Retinal pigment epithelial cell (primary cell): Measurements from ENCODE around the gene NLE1.
"Not testable (repeated sequence)": the region's sequence is repeated elsewhere in the genome, so short reads cannot be mapped to it uniquely, and the experiment has no call there.

Experiments used
- DNase-seq: peaks from one replicate; pipeline ENCODE4 v3.0.0-alpha.2; 2010; ENCODE audit warnings: low read depth
- H3K4me3 ChIP-seq: 2 replicates; pipeline ENCODE4 v1.5.1; 2011; ENCODE audit warnings: mild to moderate bottlenecking, low read length, control low read depth, moderate library complexity
- CTCF ChIP-seq: conservative IDR thresholded peaks from 2 replicates; pipeline ENCODE4 v1.5.1; 2011; ENCODE audit warnings: low read depth, low read length, control low read depth, inconsistent platforms

Gene NLE1

DNA sequence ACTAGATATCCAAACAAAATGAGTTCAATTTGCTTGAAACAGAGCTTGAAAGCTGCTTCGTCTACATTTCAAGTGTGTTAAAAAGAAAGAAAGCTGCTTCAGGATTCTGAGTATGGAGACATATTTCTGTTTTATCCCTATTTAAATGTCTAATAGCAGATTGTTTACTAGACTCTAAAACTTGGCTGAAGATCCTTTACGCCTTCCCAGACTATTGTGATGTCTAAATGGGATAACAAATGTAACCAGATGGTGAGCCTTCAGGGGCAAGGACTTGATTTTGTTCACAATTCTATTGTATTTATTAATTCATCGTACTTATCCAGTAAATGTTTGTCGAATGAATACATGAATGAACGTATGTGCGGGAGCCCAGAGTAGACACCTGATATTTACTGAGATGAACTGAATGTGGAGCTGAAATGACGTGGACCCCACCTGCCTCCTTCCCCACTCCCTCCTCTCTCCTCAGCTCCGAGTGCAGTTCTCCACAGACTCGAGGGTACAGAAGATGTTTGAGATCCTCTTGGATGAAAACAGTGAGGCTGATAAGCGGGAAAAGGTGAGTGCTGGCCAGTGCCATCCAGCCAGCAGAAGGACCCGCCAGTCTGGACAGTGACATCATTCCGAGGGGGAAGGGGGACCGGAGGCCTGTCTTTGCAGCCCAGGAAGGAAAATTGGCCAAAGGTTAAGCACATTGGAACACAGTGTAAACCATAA, 10.5 kb upstream of the NLE1 start:
- H3K4me3 ChIP-seq: no peak overlapping the region
- DNase-seq: no peak
- no peak for TF ChIP-seq CTCF

GRCh38 chr17:35151080-35151479, 9.0 kb upstream of the NLE1 start:
- not testable (repeated sequence) for DNase-seq, H3K4me3 ChIP-seq

- TF ChIP-seq CTCF: no peak
- no peak overlapping the region for H3K4me3 ChIP-seq
- DNase-seq: no peak
Measured at GRCh38 chr17:35149941-35150340, 7.8 kb upstream of the NLE1 start.

GRCh38 chr17:35148144-35148543, 6.0 kb upstream of the NLE1 start:
- no peak for TF ChIP-seq CTCF
- DNase-seq: no peak
- no peak overlapping the region for H3K4me3 ChIP-seq

DNA sequence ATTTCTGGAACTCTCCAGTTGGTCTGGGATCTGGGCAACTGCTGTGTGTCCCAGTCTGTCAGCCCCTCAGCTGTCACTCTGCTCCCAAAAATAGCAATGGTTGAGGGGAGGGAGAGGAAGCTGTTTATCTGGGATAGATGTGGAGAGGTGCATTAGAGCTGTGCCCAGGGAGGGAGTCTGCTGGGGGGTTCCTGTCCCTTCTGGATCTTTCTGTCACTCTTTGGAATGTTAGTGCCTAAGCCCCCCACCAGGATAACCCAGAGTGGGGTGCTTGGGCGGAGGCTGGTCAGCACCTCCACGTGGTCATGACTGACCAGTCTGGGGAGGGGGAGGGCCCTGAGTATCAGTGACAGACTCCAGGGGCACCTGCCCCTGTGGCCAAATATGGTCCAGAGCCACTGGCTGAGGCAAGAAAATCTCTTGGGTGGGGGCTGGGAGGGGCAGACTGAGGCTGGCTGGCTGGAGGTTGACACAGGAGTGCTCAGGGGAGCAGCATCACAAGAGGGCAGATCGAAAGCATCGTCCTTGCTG, 5.3 kb upstream of the NLE1 start, which contains the start of gene UNC45B:
UNC45B (plus strand) TSS at position 443 of the 531 bp plus-strand sequence. CDS start 447 bp downstream, outside the sequence.
- H3K4me3 ChIP-seq: no peak within 1 kb of the TSS
- no peak for TF ChIP-seq CTCF
- no peak for DNase-seq

DNA sequence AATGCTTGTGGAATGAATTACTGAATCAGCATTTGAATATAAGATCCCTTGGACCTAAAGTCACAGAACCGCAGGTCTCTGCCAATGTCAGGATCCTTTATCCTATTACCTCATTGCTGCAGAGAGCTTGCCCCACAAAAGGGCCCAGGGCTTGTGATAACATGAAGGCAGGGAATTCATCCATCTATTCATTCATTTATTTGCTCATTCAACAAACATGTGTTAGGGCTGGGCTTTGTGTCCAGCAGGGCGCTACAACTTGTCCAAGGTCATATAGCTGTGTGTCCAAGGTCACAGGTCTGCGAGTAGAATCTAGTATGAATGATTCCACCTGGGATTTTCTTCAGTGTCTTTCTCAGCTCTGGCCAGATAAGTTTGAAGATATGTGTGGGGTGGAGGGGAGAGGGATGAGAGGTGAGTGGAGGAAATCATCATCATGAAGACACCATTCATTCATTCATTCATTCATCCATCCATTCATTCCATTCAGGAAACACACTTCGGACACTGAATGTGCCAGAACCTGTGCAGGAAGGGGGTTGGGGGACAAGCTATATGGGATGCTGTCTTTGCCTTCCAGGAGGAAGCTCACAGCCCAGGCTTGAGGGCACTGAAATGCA, 4.2 kb upstream of the NLE1 start:
- no peak for TF ChIP-seq CTCF
- no peak overlapping the region for H3K4me3 ChIP-seq
- DNase-seq: no peak

DNA sequence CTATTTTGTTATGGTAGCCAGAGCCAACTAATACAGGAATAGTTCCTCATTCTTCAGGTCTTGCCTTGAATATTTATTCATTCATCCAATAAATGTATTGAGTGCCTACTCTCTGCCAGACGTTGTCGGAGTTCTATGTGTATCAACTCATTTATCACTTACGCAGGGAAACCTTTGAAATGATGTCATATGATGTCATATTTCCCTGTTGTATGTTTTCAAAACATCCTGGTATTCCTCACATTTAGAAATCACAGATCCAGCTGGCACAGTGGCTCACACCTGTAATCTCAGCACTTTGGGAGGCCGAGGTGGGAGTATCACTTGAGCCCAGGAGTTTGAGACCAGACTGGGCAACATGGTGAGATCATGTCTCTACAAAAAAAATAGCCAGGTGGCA, 2.7 kb upstream of the NLE1 start:
- H3K4me3 ChIP-seq: no peak overlapping the region
- no peak for DNase-seq
- no peak for TF ChIP-seq CTCF
